Fibroblast of villous mesenchyme (primary cell): ENCODE data around the gene PRRX1. TPM values are rescaled to one million over a fixed set of nuclear protein-coding genes. Genes with fewer than 3 reads are reported as not detected.

Source experiments
- DNase-seq: peaks from one replicate; pipeline ENCODE4 v3.0.0-alpha.2; 2010; ENCODE audit warnings: low read depth
- H3K4me3 ChIP-seq: 2 replicates; pipeline ENCODE4 v1.5.1; 2011; ENCODE audit warnings: low read depth, mild to moderate bottlenecking, low read length
- total RNA-seq: library from RNA; depleted of rRNA; stranded (reverse); fragments of >200 nt; gene quantifications from 2 replicates; pipeline ENCODE4 v1.2.3, GENCODE V29; 2012
- TF ChIP-seq, protein P1 (sequence below): IDR thresholded peaks from 2 replicates; pipeline ENCODE4 v1.5.1; 2012; ENCODE audit warnings: low read depth, mild to moderate bottlenecking, low read length; ENCODE audit not compliant: insufficient read depth

The PRRX1 gene
- total RNA-seq: 174 and 203 TPM in 2 replicates

DNA sequence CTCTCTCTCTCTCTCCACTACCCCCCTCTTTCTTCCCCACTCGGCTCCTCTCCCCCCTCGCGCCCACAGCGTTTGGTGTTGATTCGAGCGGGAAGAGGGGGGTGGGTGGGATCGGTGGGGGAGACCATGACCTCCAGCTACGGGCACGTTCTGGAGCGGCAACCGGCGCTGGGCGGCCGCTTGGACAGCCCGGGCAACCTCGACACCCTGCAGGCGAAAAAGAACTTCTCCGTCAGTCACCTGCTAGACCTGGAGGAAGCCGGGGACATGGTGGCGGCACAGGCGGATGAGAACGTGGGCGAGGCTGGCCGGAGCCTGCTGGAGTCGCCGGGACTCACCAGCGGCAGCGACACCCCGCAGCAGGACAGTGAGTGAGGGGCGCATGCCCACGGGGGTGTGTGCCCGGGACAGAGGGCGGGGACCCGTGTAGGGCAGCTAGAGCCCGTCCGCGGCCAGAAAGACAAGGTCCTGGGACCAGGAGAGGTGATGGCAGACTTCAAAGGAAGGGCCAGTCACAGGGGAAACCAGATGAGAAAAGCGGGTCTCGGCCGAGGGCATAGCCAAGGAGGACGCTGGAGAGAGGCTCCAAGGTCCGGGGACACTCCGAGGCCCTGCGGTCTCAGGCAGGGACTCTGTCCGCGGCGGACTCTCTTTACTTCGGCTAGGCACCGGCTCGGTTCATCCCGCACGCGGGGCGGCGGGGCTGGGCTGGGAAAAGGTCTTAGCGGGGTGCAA is at the start of gene PRRX1:
PRRX1 (plus strand) TSS at position 39 of the 735 bp plus-strand sequence; CDS start at position 127, 88 bp downstream.
- peak; percentile 22 for DNase-seq
- TF ChIP-seq, protein P1, sequence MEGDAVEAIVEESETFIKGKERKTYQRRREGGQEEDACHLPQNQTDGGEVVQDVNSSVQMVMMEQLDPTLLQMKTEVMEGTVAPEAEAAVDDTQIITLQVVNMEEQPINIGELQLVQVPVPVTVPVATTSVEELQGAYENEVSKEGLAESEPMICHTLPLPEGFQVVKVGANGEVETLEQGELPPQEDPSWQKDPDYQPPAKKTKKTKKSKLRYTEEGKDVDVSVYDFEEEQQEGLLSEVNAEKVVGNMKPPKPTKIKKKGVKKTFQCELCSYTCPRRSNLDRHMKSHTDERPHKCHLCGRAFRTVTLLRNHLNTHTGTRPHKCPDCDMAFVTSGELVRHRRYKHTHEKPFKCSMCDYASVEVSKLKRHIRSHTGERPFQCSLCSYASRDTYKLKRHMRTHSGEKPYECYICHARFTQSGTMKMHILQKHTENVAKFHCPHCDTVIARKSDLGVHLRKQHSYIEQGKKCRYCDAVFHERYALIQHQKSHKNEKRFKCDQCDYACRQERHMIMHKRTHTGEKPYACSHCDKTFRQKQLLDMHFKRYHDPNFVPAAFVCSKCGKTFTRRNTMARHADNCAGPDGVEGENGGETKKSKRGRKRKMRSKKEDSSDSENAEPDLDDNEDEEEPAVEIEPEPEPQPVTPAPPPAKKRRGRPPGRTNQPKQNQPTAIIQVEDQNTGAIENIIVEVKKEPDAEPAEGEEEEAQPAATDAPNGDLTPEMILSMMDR: no peak
- H3K4me3 ChIP-seq: peak within 1 kb of the TSS; percentile 81

DNA sequence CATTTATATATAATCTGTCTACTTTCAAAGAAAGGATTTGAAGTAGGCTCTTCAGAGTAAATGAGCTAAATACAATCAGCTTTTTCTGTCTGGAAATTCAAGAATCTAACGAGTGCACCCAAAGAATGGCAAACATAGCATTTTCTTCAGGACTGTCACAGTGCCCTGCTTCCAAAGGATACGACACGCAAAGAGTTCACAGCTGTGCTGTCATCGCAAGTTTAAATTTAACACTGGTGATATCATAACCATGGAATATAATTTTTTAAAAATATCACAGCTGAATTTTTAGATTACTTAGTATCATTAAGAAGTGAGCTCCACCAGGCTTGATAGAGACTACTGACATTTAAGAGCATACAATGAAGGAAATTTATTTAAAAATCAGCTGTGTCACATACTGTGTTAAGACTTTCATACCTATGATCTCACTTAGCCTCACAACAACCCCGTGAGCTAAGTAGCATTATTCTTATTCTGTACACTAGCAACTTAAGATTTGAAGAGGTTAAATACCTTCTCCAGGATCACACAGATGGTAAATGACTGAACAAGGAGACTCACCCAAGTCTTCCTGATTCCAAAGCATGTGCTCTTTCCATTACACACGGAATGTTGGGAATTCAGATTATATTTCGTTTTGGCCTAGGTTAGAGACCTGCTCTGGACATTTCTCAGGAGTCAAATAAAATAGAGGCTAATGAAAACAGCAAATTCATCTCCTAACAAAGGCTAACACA is 46.2 kb upstream of the PRRX1 start:
- H3K4me3 ChIP-seq: no peak overlapping the region
- no peak for DNase-seq
- TF ChIP-seq, protein P1: no peak

DNA sequence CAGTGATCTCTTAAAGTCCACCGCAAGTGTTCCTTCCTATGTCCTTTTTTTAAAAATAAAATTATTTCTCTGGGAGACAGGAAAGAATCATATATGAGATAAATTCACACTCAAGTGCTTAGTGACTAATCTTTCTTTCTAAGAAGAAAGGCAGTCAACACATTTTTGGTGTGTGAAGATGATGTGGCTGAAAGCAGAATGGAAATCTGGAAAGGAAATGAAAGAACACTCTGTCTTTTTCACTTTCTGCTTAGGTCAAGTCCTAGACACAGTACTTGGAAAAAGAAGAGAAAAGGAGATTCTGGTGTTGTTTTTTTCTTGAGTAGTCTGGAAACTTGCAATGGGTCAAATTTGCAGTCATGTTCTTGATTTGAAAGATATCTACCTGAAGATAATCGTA is 45.5 kb upstream of the PRRX1 start:
- H3K4me3 ChIP-seq: no peak overlapping the region

DNA sequence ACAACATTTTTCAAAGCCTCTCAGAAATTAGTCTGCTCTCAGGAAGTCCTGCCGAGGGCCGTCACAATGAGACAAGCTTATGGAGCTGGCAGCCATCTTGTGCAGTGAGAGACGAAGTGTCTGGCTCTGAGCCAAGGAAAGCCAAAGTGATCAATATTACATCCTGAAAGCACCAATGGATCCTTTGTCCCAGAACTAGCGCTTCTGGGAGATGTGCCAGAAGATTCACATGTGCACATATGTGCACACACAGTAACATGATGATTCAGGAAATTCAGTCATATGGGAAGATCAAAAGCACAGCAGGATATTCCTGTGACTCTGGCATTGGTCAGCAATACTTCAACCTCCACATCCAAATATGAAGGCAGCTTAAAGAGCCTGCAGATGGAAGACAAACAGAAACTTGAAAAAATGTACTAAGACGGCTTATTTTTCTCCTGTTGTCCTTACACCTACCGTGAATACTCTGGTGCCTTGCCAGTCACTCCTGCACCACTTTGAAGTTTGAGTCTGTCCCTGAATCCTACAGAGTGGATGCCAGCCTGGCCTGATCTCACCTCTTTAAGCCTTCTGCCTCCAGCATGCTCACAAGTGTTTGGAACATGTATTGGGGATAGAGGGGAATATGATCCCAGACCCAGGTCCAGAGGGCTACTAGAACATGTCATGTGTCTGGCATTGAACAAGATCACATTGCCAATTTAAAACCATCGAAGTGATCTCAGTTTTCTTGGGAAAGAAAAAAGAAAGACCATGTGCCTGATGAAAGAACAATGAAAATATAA is 44.5 kb upstream of the PRRX1 start:
- H3K4me3 ChIP-seq: no peak overlapping the region
- DNase-seq: no peak
- TF ChIP-seq, protein P1: no peak

More for the DNA sequence above, 45.5 kb upstream of the PRRX1 start:
- no peak for DNase-seq
- TF ChIP-seq, protein P1: no peak

DNA sequence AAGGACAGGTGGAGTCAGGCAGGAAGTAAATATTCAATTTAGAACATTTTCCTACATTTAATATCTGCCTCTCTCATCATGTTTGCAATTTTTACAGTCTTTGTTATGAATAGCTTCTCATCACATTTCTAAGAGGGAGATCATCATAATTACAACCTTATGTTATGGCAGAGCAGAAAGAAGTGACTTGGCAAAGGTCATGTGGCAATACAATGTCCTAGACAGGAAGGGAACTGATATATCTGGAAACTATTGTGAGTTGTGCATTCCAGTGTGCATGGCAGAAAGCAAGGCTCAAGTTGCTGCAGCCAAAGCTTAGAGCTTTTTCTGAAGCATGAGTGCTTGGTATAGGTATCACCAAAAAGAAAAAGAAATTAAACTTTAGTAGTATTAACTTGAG is 43.8 kb upstream of the PRRX1 start:
- no peak for DNase-seq
- no peak overlapping the region for H3K4me3 ChIP-seq
- TF ChIP-seq, protein P1: no peak

DNA sequence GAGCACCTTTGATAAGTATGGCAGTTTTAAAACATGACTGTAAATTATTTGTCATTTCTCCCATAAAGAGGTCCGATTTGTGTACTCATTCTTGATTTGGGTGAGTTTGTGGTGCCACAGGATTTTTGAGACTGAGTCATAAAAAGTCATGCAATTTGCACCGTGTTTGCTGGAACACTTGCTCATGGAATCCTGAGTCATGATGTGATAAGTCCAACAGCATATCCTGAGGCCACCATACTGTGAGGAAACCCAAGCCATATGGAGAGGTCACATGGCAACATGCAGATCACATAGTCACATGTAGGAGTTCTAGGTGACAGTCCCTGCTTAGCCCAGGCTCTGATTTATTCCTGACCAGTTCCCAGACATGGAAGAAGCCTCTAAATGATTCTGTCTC is 40.8 kb upstream of the PRRX1 start:
- TF ChIP-seq, protein P1: no peak
- DNase-seq: peak; percentile 85
- H3K4me3 ChIP-seq: no peak overlapping the region
